Measurements from ENCODE around the gene SREK1.

DNA sequence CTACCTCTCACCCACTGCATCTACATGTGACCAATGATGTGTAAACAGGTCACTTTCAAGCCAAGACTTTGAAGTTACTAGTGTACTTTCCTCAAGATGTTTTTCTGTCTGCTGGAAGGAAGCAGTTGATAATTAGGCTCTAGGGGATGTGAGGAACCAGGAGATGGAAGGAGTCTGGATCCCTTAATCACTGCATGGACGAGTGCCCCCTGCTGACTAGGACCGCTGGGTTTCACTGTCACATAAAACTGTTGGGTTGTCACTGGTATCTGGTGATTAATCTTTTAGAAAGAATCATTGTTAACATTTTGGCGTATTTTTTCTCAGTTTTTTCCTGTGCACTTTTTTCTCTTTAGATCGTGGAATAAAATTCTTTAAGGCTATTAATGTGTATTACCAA lies 79.5 kb downstream of the SREK1 start:
- TF ChIP-seq MYBL2 (CRISPR knock-in tag; IDR thresholded peaks at IDR 0.05) = no peak
- TF ChIP-seq, protein P1, sequence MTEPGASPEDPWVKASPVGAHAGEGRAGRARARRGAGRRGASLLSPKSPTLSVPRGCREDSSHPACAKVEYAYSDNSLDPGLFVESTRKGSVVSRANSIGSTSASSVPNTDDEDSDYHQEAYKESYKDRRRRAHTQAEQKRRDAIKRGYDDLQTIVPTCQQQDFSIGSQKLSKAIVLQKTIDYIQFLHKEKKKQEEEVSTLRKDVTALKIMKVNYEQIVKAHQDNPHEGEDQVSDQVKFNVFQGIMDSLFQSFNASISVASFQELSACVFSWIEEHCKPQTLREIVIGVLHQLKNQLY (CRISPR knock-in tag; IDR thresholded peaks at IDR 0.05) = no peak
- TF ChIP-seq, protein P2, sequence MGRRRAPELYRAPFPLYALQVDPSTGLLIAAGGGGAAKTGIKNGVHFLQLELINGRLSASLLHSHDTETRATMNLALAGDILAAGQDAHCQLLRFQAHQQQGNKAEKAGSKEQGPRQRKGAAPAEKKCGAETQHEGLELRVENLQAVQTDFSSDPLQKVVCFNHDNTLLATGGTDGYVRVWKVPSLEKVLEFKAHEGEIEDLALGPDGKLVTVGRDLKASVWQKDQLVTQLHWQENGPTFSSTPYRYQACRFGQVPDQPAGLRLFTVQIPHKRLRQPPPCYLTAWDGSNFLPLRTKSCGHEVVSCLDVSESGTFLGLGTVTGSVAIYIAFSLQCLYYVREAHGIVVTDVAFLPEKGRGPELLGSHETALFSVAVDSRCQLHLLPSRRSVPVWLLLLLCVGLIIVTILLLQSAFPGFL (CRISPR knock-in tag; IDR thresholded peaks at IDR 0.05; ENCODE audit: borderline replicate concordance) = no peak
- TF ChIP-seq, protein P3, sequence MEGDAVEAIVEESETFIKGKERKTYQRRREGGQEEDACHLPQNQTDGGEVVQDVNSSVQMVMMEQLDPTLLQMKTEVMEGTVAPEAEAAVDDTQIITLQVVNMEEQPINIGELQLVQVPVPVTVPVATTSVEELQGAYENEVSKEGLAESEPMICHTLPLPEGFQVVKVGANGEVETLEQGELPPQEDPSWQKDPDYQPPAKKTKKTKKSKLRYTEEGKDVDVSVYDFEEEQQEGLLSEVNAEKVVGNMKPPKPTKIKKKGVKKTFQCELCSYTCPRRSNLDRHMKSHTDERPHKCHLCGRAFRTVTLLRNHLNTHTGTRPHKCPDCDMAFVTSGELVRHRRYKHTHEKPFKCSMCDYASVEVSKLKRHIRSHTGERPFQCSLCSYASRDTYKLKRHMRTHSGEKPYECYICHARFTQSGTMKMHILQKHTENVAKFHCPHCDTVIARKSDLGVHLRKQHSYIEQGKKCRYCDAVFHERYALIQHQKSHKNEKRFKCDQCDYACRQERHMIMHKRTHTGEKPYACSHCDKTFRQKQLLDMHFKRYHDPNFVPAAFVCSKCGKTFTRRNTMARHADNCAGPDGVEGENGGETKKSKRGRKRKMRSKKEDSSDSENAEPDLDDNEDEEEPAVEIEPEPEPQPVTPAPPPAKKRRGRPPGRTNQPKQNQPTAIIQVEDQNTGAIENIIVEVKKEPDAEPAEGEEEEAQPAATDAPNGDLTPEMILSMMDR (IDR thresholded peaks at IDR 0.05) = no peak
